Ramos (cell line): Measurements from ENCODE around the gene AMOTL1.
"Not testable (repeated sequence)": the region's sequence is repeated elsewhere in the genome, so short reads cannot be mapped to it uniquely, and the experiment has no call there.

ENCODE experiments used
- in situ Hi-C: fragments of 300-500 bp; cut with MboI; formaldehyde crosslinking; loops from one replicate; pipeline ENCODE4 v1.14.3; 2022; ENCODE audit warnings: low sequenced_read_pairs; ENCODE audit not compliant: unreplicated experiment

AMOTL1 gene

GRCh38 chr11:94845622-94846021, 77.5 kb downstream of the AMOTL1 start:
- in situ Hi-C loops = no loop called here

- in situ Hi-C loops = no loop called here
These were observed 81.7 kb downstream of the AMOTL1 start for GRCh38 chr11:94849839-94850238.

- in situ Hi-C loops = no loop called here
These were observed 83.9 kb downstream of the AMOTL1 start for GRCh38 chr11:94851864-94852636.

GRCh38 chr11:94853288-94853687, 85.1 kb downstream of the AMOTL1 start:
- in situ Hi-C loops = not testable (repeated sequence)

GRCh38 chr11:94853836-94854235, 85.7 kb downstream of the AMOTL1 start:
- in situ Hi-C loops = no loop called here

GRCh38 chr11:94854770-94855633, 86.8 kb downstream of the AMOTL1 start:
- in situ Hi-C loops = no loop called here

- in situ Hi-C loops = no loop called here
These were observed 87.5 kb downstream of the AMOTL1 start for GRCh38 chr11:94855666-94856065.

GRCh38 chr11:94856443-94856842, 88.3 kb downstream of the AMOTL1 start:
- in situ Hi-C loops = no loop called here

GRCh38 chr11:94857337-94857736, 89.2 kb downstream of the AMOTL1 start:
- in situ Hi-C loops = no loop called here

- in situ Hi-C loops = no loop called here
These were observed 90.0 kb downstream of the AMOTL1 start for GRCh38 chr11:94858012-94858705.

- in situ Hi-C loops = no loop called here
These were observed 92.2 kb downstream of the AMOTL1 start for GRCh38 chr11:94860333-94860732.

GRCh38 chr11:94861306-94861845, 93.2 kb downstream of the AMOTL1 start:
- in situ Hi-C loops = no loop called here

GRCh38 chr11:94862926-94863880, 95.0 kb downstream of the AMOTL1 start:
- in situ Hi-C loops = no loop called here

- in situ Hi-C loops = no loop called here
These were observed 96.4 kb downstream of the AMOTL1 start for GRCh38 chr11:94864506-94865045.

GRCh38 chr11:94866231-94866822, 98.2 kb downstream of the AMOTL1 start:
- in situ Hi-C loops = no loop called here

- in situ Hi-C loops = no loop called here
These were observed 99.0 kb downstream of the AMOTL1 start for GRCh38 chr11:94866936-94867795.

- in situ Hi-C loops = no loop called here
These were observed 100.3 kb downstream of the AMOTL1 start for GRCh38 chr11:94868468-94868867.

- in situ Hi-C loops = no loop called here
These were observed 101.0 kb downstream of the AMOTL1 start for GRCh38 chr11:94869186-94869585.
